ACC112 (cell line): ENCODE data around the gene YIF1B.

ENCODE experiments used
- H2AFZ ChIP-seq: fragments of 200-600 bp; sonication (generic); one replicate; pipeline ENCODE4 v1.6.0; 2017; ENCODE audit warnings: antibody characterized with exemption, low read length; ENCODE audit not compliant: unreplicated experiment
- H3K27ac ChIP-seq: fragments of 200-600 bp; sonication (generic); 2 replicates; pipeline ENCODE4 v1.5.1; 2014; ENCODE audit warnings: low read depth, mild to moderate bottlenecking, antibody characterized with exemption, low read length, moderate library complexity
- H3K27me3 ChIP-seq: fragments of 200-600 bp; sonication (generic); 2 replicates; pipeline ENCODE4 v1.6.1; 2014; ENCODE audit warnings: mild to moderate bottlenecking, antibody characterized with exemption, low read length, moderate library complexity, mixed read lengths; ENCODE audit not compliant: insufficient read depth
- H3K36me3 ChIP-seq: fragments of 200-600 bp; sonication (generic); 2 replicates; pipeline ENCODE4 v1.6.1; 2016; ENCODE audit warnings: mild to moderate bottlenecking, antibody characterized with exemption, low read length, moderate library complexity, mixed read lengths; ENCODE audit not compliant: insufficient read depth
- H3K4me1 ChIP-seq: fragments of 200-600 bp; sonication (generic); one replicate; pipeline ENCODE4 v1.6.1; 2016; ENCODE audit warnings: low read length, mixed read lengths; ENCODE audit not compliant: insufficient read depth, unreplicated experiment, control insufficient read depth
- H3K4me3 ChIP-seq: fragments of 200-600 bp; sonication (generic); 2 replicates; pipeline ENCODE4 v1.5.1; 2014; ENCODE audit warnings: mild to moderate bottlenecking, low read depth, low read length
- H3K79me2 ChIP-seq: fragments of 200-600 bp; sonication (generic); one replicate; pipeline ENCODE4 v1.6.0; 2016; ENCODE audit warnings: low read length; ENCODE audit not compliant: control insufficient read depth, unreplicated experiment, insufficient read depth

Gene YIF1B

DNA sequence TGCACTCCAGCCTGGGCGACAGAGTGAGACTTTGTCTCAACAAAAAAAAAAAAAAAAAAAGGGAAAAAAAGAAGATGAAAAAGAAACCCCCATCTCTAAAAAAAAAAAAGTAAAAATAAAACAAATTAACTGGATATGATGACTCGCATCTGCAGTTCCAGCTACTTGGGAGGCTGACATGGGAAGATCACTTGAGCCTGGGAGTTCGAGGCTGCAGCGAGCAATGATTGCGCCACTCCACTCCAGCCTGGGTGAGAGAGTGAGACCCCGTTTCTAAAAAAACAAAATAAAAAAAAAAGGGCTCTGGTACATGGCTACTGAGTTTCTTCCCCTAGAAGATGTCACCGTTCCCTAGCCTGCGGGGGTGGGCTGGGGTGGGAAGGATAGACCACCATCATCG is 17.5 kb upstream of the YIF1B start:
- Histone ChIP-seq H3K4me3 (no peak overlapping the region), H3K4me1 (no peaks in the 10 kb centered on the region), H3K79me2 (no peaks in the 10 kb centered on the region), H3K36me3 (no peaks in the 10 kb centered on the region), H2AFZ (no peak overlapping the region), H3K27me3 (no peaks in the 10 kb centered on the region), H3K27ac (no peak overlapping the region)

DNA sequence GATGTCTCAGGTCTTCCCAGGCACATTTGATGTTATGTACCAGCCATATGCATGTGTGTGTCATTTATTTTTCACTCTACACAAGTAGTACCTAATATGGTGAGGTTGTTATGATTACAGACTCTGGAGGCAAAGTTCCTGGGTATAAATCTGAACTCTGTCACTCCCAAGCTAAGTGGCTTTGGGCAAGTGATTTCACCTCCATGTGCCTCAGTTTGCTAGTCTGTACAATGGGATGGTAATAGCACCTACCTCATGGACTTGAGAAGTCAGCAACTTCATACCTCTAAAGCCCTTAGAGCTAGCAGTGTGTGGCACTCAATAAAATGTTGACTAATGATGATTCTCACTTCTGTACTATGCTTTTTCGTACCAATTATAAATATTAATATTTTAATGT is 16.0 kb upstream of the YIF1B start:
- Histone ChIP-seq H3K4me3 (no peak overlapping the region), H3K79me2 (no peaks in the 10 kb centered on the region), H3K4me1 (no peaks in the 10 kb centered on the region), H3K27me3 (no peaks in the 10 kb centered on the region), H3K27ac (no peak overlapping the region), H3K36me3 (no peaks in the 10 kb centered on the region), H2AFZ (no peak overlapping the region)

GRCh38 chr19:38329651-38330050 is 13.9 kb upstream of the YIF1B start:
- Histone ChIP-seq H3K36me3 (no peaks in the 10 kb centered on the region), H3K4me1 (no peaks in the 10 kb centered on the region), H3K27ac (no peak overlapping the region), H3K27me3 (no peaks in the 10 kb centered on the region), H2AFZ (no peak overlapping the region), H3K4me3 (no peak overlapping the region), H3K79me2 (no peaks in the 10 kb centered on the region)

GRCh38 chr19:38326591-38326990 is 10.8 kb upstream of the YIF1B start:
- Histone ChIP-seq H3K36me3 (no peaks in the 10 kb centered on the region), H3K4me3 (no peak overlapping the region), H3K4me1 (no peaks in the 10 kb centered on the region), H3K27me3 (no peaks in the 10 kb centered on the region), H3K79me2 (no peaks in the 10 kb centered on the region), H2AFZ (no peak overlapping the region), H3K27ac (no peak overlapping the region)

DNA sequence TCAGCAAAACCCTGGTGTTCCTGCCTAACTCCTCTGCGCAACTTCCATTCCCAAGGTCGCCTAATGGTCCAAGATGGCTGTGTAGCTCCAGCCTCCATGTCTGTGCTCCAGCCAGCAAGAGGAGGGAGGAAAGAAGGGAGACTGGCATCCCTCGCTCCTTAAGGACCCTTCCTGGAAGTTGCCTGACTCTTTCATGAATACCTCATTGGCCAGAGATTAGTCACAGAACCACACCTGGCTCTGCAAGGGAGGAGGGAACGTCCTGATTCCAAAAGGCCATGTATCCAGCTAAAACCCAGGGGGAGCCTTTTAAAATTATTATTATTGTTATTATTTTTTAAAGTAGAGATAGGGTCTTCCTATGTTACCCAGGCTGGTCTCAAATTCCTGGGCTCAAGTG is 8.7 kb upstream of the YIF1B start:
- no peak overlapping the region for H3K4me3 ChIP-seq
- no peak overlapping the region for H3K27ac ChIP-seq
- no peaks in the 10 kb centered on the region for H3K27me3 ChIP-seq
- H3K36me3 ChIP-seq: no peaks in the 10 kb centered on the region
- H3K4me1 ChIP-seq: no peaks in the 10 kb centered on the region
- no peaks in the 10 kb centered on the region for H3K79me2 ChIP-seq
- H2AFZ ChIP-seq: no peak overlapping the region

DNA sequence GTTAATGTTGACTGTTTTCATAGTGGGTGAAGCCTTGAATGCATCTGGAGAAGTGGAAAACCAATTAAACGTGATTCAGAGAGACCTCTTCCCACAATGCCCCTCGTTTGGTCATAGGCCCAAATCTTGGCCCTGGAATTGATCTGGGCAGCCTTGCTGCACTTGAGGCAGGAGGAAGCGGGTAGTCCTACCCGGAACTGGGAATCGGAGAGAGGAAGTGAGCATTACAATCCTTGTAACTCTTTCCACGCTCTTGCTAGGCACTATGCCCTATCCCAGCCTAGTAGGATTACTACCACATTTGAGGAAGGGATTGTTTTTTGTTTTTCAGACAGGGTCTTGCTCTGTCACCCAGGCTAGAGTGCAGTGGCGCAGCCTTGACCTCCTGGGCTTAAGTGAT is 7.5 kb upstream of the YIF1B start:
- H3K36me3 ChIP-seq: no peaks in the 10 kb centered on the region
- no peak overlapping the region for H3K4me3 ChIP-seq
- no peak overlapping the region for H2AFZ ChIP-seq
- H3K4me1 ChIP-seq: no peaks in the 10 kb centered on the region
- no peaks in the 10 kb centered on the region for H3K79me2 ChIP-seq
- H3K27me3 ChIP-seq: no peaks in the 10 kb centered on the region
- H3K27ac ChIP-seq: no peak overlapping the region

DNA sequence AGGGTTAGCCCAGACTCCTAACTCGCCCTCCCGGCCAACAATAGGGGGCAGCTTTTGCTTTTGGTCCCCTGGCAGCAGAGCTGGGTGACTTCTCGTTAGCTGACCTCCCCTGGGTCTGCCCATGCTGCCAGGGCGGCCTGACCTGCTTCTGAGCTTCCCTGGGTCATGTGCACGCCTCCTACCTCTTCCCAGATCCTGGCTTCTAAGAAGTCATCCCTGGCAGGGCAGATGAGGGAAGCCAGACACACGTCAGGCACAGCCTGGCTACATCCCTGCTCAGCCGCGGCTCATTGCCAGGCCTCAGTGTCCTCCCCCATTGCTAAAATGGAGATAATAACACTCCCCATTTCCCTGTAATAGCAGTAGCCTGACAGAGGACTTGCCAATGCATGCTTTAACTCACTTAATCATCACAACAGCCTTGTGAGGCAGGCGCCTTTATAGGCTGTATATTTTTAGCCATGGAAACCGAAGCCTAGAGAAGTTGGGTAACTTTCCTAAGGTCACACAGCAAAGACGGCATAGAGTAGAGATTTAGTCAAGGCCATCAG is 6.0 kb upstream of the YIF1B start:
- no peak overlapping the region for H3K27ac ChIP-seq
- H3K27me3 ChIP-seq: no peaks in the 10 kb centered on the region
- H3K36me3 ChIP-seq: no peaks in the 10 kb centered on the region
- H3K79me2 ChIP-seq: no peaks in the 10 kb centered on the region
- no peaks in the 10 kb centered on the region for H3K4me1 ChIP-seq
- H2AFZ ChIP-seq: no peak overlapping the region
- no peak overlapping the region for H3K4me3 ChIP-seq

GRCh38 chr19:38320969-38321339 is 5.2 kb upstream of the YIF1B start:
- no peak overlapping the region for H3K27ac ChIP-seq
- no peaks in the 10 kb centered on the region for H3K79me2 ChIP-seq
- no peaks in the 10 kb centered on the region for H3K36me3 ChIP-seq
- no peaks in the 10 kb centered on the region for H3K27me3 ChIP-seq
- H3K4me1 ChIP-seq: no peaks in the 10 kb centered on the region
- no peak overlapping the region for H2AFZ ChIP-seq
- H3K4me3 ChIP-seq: peak overlapping the region; percentile 81; the same call in 1 of the 2 replicates

DNA sequence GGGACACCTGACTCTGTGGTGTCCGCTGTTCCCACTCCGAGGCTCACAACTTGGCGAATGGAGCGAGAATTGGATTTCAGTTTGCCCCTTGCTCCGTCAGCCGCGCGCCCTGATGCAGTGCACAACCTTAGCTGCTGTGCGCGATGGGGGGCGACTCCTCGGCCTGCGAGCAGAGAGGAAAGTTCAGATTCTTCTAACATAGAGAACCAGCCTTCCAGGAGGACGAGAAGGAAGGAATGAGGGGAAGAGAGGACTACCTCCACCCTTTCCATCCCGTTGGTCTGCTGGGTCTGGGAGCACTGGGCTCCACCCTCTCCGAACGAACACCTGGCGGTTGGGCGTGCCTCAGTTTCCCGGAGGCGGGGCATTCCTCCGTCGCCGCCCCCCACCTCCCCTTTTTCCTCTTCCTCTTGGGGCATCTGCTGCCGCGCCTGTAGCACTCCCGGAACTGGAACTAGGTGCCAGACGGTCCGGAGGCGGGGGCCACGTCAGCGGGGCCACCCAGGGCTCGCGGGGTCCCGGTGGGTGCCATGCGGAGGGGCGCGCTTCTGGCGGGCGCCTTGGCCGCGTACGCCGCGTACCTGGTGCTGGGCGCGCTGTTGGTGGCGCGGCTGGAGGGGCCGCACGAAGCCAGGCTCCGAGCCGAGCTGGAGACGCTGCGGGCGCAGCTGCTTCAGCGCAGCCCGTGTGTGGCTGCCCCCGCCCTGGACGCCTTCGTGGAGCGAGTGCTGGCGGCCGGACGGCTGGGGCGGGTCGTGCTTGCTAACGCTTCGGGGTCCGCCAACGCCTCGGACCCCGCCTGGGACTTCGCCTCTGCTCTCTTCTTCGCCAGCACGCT is 3.9 kb upstream of the YIF1B start, which contains the start of gene KCNK6:
Gene KCNK6, plus strand, starts transcription at position 425 of the 838 bp plus-strand sequence. Its CDS starts 106 bp downstream, at position 531.
- Histone ChIP-seq H2AFZ (peak within 1 kb of the TSS; percentile 75), H3K27ac (no peak within 1 kb of the TSS), H3K27me3 (no peaks in the 10 kb centered on the region), H3K4me3 (peak within 1 kb of the TSS; percentile 81), H3K79me2 (no peaks in the 10 kb centered on the region), H3K4me1 (no peaks in the 10 kb centered on the region), H3K36me3 (no peaks in the 10 kb centered on the region)

GRCh38 chr19:38318660-38319059 is 2.9 kb upstream of the YIF1B start:
- H3K4me1 ChIP-seq: no peaks in the 10 kb centered on the region
- no peak overlapping the region for H2AFZ ChIP-seq
- no peak overlapping the region for H3K4me3 ChIP-seq
- H3K79me2 ChIP-seq: no peaks in the 10 kb centered on the region
- no peaks in the 10 kb centered on the region for H3K36me3 ChIP-seq
- H3K27ac ChIP-seq: no peak overlapping the region
- H3K27me3 ChIP-seq: no peaks in the 10 kb centered on the region

- Histone ChIP-seq H3K27me3 (no peaks in the 10 kb centered on the region), H2AFZ (no peak overlapping the region), H3K4me1 (no peaks in the 10 kb centered on the region), H3K4me3 (no peak overlapping the region), H3K36me3 (no peaks in the 10 kb centered on the region), H3K27ac (no peak overlapping the region), H3K79me2 (no peaks in the 10 kb centered on the region)
Measured at GRCh38 chr19:38317104-38317612, 1.4 kb upstream of the YIF1B start.
